Hematopoietic multipotent progenitor cell (in vitro differentiated cells): ENCODE results near the gene MRPL33. TPM values are rescaled to one million over a fixed set of nuclear protein-coding genes. Genes with fewer than 3 reads are reported as not detected.
A peak's percentile ranks its signal among the peaks of the same experiment; 100 is the strongest.
"Not testable (repeated sequence)": the region's sequence is repeated elsewhere in the genome, so short reads cannot be mapped to it uniquely, and the experiment has no call there.

ENCODE experiments used
- DNase-seq, 3 donors: peaks; one replicate each; pipeline ENCODE4 v3.0.0-alpha.2; 2011 to 2015; ENCODE audit warnings: low read depth in 2 of 3, low spot score in 2 of 3
- total RNA-seq: library from RNA; depleted of rRNA; stranded (reverse); fragments of >200 nt; gene quantifications from one replicate; pipeline ENCODE4 v1.2.3, GENCODE V29; 2012

MRPL33 gene
- total RNA-seq, 1 donor = 9.2 TPM

DNA sequence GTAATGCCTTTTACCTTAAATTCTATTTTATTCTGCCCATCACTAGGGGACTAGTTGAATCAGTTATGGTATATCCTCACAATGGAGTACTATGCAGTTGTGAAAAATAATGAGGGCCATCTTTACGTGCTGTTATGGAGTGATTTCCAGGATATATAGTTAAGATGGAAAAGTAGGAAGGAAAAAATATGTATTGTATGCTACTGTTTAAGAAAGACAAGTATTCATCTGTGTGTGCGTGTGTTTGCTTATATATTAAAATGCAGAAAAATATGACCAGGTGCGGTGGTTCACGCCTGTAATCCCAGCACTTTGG is 32.5 kb upstream of the MRPL33 start:
- DNase-seq = no peak

DNA sequence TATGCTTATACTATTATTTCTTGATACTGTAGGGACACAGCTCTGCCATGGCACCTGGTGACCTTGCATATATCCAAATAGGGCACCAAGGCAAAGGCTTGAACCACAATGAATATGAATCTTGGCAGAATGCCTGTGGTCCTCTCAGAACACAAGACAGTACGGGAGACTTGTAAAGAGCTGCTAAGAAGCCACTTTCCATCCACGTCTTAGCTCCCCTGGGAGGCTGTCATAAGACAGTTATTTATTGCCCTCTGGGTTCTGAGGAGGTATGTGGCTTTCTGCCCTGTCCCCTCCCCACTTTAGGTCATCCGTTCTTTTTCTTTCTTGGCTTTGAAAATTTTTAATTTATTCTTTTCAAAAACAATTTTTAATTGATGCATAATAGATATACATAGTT is 29.8 kb upstream of the MRPL33 start:
- no peak for DNase-seq

DNA sequence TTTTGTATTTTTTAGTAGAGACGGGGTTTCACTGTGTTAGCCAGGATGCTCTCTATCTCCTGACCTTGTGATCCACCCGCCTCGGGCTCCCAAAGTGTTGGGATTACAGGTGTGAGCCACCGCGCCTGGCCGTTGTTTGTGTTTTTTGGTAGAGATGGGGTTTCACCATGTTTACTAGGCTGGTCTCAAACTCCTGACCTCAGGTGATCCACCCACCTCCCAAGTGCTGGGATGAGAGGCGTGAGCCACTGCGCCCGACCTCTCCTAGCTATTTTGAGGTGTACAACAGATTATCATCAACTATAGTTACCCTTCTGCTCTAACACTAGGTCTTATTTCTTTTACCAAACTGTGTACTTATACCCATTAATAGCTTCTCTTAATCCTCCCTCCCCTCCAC is 28.9 kb upstream of the MRPL33 start:
- no peak for DNase-seq

DNA sequence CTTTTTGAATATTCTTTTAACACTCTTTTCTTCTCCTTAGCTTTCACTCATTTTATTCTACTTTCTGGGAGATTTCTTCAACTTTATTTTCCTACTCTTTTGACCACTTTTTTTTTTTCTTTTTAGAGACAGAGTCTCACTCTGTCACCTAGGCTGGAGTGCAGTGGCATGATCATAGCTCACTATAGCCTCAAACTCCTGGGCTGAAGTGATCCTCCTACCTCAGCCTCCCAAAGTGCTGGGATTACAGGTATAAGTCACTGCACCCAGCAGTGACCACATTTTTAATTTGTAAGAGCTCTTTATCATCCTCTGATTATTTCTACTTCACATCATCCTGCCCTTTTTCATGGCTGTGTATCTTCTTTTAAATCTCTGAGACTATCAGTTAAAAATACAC is 26.0 kb upstream of the MRPL33 start:
- not testable (repeated sequence) for DNase-seq

DNA sequence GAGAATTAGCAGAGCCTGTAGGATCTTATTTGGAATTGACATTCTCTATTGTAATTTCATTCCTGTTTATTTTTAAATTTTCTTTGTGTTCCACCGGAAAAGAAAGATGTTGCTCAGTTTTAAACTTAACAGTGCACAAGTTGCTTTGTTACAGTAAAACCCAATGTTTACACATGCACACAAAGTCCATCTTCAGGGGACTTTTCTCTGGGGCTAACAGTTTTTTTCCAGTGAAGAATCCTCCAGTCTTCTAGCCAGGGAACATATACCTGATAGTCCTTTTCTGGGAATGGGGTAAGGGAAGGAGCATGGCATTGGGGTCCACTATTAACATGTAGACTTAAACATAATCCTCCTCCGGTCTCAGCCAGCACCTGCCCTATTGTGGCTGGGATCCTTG is 25.2 kb upstream of the MRPL33 start:
- no peak for DNase-seq

DNA sequence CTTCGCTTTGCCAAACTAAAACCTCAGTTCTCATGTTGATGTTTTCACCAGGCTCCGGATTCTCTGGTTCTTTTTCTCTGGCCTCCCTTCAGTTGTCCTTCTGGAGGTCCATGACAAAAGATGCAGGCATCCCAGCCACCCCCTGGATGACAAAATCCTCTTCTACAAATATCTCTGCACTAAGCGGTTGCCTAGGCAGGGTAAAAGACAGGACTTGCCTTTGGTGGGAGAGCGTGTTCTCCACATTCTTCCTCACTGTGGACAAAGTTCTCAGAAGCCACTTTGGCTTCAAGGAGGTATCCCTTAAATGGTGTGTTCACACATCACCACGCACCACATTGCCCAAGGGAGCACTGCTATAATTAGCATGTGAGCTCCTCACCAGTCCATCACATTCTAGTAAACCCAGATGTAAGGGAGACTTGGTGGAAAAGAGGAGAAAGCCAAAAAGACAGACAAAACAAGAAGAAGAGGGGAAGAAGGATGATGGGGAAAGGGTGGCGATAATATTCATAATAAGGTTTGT is 23.6 kb upstream of the MRPL33 start:
- DNase-seq = no peak

DNA sequence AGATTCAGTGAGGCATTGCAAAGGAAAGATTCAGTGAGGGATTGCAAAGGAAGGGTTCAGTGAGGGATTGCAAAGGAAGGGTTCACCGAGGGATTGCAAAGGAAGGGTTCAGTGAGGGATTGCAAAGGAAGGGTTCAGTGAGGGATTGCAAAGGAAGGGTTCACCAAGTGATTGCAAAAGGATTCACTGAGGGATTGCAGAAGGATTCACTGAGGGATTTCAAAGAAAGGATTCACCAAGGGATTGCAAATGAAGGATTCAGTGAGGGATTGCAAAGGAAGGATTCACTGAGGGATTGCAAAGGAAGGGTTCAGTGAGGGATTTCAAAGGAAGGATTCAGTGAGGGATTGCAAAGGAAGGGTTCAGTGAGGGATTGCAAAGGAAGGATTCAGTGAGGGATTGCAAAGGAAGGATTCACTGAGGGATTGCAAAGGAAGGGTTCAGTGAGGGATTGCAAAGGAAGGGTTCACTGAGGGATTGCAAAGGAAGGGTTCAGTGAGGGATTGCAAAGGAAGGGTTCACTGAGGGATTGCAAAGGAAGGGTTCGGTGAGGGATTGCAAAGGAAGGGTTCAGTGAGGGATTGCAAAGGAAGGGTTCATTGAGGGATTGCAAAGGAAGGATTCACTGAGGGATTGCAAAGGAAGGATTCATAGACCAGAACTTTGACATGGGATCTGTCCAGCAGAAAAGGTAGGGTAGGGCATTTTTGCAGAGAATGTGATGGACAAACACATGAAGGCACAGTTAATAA is 22.5 kb upstream of the MRPL33 start:
- DNase-seq = not testable (repeated sequence)

DNA sequence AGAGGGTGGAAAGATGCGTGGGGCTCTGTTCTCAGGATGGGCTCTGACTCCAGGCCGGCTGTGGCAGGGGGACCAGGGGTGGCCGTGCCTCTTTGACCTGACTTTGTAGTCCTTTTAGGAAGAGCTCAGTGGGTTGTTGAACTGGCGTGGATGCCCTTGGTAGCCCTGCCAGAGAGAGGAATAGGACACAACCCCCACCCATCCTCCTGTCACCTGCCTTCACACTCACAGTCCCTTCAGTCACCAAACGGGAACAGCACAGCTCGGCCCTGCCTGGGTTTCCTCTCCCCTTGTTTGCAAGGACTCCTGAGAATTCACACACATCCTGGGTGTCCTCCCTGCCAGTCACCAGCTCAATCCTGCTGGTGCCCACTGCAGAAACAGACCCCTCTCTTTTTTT is 20.1 kb upstream of the MRPL33 start:
- no peak for DNase-seq

DNA sequence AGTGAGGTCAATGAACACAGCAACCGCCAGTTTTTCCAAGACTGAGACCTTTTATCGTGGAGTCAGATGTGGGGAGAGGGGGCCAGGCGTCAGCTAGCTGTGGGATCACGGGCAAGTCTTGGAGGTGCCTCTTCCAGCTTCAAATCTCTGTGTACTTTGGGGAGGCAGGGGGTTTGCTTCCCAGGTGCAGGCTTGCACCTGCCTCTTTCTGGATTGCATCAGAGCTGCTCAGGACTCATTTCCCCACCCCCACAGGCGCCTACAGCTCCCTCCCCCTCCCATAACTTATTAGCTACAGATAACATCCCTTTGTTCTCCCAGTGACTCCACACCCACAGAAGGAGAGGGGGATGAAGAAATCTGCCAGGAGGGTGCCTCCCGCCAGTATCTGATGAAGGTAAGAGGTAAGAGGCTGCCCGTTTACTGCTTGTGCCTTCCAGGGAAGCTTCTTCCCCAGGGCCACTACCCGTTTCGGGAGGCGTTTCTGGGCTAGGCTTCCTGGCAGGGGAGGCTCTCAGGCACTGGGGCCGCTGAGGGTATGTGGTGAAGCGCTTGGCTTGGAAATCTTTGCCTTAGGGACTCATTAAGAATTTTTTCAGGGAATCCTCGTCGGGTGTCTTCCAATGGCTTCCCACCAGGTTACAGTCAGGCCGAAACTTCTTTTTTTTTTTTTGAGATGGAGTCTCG is 18.8 kb upstream of the MRPL33 start:
- DNase-seq = no peak

DNA sequence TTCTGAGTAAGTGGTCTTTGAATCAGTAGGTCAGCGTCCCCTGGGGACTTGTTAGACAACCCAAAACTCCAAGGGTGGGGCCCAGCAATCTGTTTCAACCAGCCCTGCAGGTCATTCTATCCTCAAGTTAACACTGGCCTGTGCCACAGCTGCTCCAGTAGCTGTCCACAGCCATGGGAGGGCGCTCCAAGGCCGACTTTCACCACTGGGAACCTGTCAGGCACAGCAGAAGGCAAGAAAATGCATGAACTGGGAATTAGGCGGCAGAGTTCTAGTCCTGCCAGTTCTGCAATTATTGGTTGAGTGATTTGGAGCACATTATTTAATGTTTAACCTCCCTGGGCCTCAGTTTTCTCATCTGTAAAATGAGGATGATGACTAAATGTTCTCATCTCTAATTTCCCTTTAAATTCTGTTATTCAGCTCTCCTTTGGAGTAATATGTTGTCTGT is 17.4 kb upstream of the MRPL33 start:
- peak; percentile 19 to 73 (median 67) for DNase-seq

DNA sequence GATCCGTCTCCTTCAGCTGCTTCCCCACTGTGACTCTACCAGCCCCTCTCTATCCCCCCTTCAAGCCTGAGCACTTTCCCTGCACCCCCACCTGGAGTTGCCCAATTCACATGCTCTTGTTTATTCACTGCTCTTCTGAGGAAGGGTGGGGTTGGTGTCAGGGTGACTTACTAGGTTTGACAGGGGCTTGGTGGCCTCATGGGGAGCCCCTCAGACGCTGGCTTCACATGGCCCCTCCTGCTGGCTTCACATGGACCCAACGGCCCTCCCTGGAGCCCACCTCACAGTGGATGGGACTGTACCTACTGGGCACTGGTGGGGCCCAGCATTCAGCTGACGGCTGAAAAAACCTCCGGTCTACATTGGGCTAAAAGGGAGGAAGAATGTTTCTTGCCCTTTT is 16.7 kb upstream of the MRPL33 start:
- no peak for DNase-seq

DNA sequence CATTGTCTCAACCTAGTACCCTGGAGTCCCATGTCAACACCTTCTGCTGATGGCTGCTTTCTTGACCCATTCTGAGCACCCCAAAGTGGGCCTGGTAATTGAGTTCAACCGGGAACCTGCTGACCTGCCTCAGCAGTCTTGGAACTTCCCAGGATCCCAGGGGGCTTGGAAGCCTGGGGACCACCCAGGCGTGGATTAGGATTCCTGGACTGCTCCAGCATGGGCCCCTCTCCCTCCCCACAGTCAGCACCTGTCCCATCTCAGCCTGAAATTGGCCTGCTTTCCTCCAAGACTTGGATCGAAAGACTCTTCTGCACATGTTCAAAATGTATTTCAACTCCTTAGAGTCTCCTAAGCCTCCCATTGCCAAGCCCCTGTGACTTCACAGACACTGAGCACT is 15.4 kb upstream of the MRPL33 start:
- no peak for DNase-seq

DNA sequence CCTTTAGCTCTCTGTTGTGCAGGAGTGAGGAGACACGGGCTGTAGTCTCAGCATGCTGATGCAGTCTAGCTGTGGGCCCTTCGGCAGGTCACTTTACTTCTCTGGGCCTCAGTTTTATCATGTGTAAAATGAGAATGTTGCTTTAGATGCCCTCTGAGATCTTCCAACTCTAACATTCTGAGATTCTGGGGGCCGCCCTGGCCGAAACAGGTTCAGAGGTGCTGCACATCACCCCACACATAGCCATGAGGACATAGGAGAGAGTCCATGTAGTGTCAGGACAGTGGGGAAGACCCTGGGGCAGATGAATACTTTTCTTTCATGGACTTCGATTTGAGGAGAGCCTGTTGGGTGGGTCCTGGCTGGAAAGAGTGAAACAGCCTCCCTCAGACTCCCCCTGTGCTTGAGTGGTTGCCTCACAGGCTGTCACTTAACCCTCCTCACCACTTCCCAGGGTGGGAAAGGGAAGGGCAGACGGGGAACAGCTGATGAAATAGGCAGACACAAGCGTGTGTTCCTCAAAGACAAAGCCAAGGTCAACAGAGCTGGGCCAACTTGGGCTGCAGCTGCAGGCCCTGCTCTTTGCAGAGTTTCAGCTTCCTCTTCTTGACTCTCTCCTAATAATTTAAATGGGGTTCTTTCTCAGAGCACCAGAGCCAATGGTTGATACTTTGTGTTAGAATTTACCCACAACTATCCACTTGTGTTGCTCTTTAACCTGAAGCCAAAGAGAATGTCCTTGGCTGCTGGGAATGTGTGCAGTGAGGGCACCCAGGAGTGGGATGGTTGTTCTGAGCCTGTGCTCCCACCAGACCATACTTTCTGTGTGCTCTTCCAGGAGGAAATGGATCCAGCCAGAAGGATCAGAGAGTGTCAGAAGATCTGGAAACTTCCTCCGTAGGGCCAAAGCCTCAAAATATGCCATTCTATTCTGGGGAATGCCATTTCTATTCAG is 14.7 kb upstream of the MRPL33 start:
- no peak for DNase-seq

DNA sequence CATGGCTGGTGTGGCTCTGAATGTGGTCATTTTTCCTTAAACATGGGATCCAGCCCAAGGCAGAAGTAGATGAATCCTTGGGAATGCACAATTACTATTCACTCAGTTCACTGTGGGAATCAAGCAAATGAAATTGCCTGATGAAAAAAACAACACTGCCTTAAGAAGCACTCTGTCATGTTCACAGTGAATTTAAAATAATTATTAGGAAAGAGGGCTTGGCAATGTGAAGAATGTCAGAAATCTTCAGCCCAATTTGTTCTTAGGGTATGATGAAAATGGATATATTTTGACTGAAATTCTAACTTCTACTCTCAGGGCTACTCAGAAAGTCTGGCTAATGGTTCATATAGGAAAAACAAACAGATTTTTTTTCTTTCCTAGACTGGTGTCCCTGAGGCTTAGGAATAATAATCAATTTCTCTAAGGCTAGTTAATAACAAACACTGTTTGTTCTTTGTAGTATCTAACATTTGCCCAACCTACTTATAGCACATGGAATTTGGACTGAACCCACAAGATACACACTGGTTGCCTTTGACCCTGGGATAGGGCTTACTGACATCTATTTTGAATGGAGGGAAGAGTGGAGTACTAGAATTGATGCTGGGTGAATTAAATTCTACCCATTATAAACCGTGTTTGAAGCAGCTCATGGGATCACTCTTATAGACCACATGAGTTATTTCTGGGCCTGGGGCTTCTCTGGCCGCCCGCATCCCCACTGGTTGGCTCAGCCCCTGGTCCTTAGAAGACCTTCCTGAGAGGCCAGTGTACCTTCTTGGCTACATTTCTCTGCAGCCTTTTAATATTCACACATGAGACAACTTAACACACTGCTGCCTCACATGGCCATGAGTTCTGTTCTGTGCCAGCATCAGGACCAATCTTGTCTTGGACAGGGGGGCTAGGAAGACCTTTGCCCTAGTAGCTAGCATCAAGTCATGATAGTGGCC is 8.3 kb upstream of the MRPL33 start:
- no peak for DNase-seq

DNA sequence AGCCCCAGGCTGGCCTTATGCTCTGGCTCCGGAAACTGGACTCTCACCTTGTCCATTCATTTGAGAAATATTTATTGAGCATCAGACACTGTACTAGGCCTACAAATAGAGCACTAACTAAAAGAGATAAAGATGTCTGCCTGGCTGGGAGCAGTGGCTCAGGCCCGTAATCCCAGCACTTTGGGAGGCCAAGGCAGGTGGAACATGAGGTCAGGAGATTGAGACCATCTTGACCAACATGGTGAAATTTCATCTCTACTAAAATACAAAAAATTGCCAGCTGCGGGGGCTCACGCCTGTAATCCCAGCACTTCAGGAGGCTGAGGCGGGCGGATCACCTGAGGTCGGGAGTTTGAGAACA is 7.6 kb upstream of the MRPL33 start:
- no peak for DNase-seq

DNA sequence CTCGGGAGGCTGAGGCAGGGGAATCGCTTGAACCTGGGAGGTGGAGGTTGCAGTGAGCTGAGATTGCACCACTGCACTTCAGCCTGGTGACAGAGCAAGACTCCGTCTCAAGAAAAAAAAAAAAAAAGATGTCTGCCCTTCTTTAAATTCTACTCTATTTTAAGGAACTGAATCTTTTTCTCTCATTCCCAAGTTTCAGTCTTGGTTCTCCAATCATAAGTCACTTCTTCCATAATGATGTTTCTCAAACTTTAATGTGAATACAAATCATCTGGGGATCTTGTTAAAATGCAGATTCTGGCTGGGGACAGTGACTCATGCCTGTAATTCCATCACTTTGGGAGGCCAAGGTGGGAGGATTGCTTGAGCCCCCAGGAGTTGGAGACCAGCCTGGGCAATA is 7.0 kb upstream of the MRPL33 start:
- DNase-seq = not testable (repeated sequence)

DNA sequence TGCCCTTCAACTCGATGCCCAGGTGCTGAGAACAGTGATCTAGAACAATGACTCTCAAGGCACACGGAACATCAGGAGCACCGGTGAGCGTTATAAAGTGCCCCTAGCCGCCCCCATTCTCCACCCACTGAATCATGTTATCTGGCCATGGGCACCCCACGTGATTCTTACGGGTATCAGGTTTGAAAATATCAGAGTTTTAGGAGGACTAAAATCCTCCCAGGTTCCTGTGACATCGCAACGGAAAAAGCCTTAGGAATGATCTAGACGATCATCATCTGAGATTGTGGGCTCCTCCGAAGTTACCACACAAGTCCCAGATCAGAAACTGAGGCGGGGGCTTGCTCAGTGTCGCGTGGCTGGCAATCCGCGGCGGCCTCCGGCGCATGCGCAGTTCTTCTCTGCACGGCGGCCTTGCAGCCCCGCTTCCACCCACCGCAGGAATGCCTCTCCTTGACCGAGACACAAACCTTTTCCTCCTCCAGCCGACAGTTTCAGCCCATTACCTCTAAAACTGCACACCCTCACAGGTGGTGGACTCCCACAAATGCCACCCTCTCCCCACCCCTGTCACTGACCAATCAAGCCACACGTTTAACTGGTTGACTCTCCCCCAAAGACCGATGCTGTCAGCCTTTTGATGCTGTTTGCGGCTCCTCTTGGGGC is 5.8 kb upstream of the MRPL33 start:
- DNase-seq = peak; percentile 17 to 42 (median 26)

DNA sequence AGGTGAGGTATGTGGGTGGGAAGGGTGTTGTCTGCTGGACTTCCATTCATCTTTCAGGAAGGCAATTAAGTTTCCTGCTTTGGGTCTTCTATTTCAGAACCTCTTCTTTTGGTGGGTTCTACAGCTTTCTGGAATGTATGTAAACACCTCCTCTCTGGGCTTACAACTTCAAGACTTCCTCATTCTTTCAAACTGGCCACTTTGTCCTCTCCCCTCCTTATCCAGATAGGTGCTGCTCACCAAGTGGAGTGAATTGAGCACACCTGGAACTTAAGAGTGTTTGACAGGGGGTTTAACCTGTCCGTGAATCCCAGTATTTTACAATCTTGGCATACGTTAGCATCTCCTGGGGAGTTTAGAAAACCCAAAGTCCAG is 5.2 kb upstream of the MRPL33 start:
- DNase-seq = peak in 1 of 3 donors; percentile 3

DNA sequence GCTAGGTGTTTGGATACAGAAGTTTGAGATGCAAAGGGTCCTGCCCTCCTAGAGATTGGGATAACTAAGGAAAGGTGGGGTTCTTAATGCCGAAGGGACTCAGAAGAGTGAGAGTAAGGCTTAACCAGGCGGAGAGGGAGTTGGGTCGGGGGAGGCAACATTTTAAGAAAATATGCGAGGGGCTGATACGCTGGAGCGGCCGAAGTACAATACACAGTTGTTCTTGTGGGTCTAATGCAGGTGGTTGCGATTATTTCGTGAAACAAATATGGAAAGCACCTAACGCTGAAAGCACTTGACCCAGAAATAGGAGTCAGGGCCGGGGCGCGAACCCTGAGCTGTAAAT is 344 bp upstream of the MRPL33 start:
- peak in 1 of 3 donors; percentile 4 for DNase-seq

DNA sequence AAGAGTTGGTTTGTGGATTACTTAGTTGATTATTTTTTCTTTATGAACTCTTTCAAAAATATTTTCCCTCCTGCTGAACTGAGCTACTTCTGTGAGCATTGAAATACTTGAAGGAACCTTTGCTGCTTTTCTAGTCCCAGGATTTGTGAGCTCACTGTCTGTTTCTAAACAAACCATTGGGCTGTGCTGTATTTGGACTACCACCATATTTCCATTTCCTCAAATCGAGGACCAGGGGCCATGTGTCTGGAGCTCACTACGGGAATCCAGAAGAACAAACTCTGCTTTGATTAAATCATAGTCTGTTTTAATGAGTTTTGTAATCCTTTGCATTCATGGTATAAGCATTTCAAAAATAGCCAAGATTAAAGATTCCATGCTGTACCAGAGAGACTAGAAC is 1.3 kb downstream of the MRPL33 start:
- DNase-seq = no peak
